A549 (cell line): ENCODE data around the gene AKR7A3.

ENCODE experiments used
- CEBPB ChIP-seq, 2 experiments: fragments of >200 bp in 1 of 2; sonication (Bioruptor Twin) in 1 of 2; formaldehyde crosslinking in 1 of 2; IDR thresholded peaks; 2 replicates each; pipeline ENCODE4 v1.6.1; 2012 to 2016
- FOXS1 ChIP-seq: fragments of 250-450 bp; sonication (Bioruptor Pico); IDR thresholded peaks from 2 replicates; pipeline ENCODE4 v1.5.0; 2020; ENCODE audit warnings: mild to moderate bottlenecking, moderate library complexity
- GATA3 ChIP-seq: IDR thresholded peaks from 2 replicates; pipeline ENCODE4 v1.6.1; 2012; ENCODE audit warnings: borderline replicate concordance
- HOXB13 ChIP-seq: fragments of 250-450 bp; sonication (Bioruptor Pico); IDR thresholded peaks from 2 replicates; pipeline ENCODE4 v1.5.0; 2020; ENCODE audit warnings: low read depth, mild to moderate bottlenecking, moderate library complexity
- ZFP36 ChIP-seq: fragments of 450-650 bp; IDR thresholded peaks from 2 replicates; pipeline ENCODE4 v1.6.1; 2014; ENCODE audit warnings: borderline replicate concordance; ENCODE audit not compliant: partially characterized antibody
- TF ChIP-seq, protein P1 (sequence below): fragments of >200 bp; sonication (Bioruptor Twin); formaldehyde crosslinking; IDR thresholded peaks from 3 replicates; pipeline ENCODE4 v1.5.1; 2016

DNA sequence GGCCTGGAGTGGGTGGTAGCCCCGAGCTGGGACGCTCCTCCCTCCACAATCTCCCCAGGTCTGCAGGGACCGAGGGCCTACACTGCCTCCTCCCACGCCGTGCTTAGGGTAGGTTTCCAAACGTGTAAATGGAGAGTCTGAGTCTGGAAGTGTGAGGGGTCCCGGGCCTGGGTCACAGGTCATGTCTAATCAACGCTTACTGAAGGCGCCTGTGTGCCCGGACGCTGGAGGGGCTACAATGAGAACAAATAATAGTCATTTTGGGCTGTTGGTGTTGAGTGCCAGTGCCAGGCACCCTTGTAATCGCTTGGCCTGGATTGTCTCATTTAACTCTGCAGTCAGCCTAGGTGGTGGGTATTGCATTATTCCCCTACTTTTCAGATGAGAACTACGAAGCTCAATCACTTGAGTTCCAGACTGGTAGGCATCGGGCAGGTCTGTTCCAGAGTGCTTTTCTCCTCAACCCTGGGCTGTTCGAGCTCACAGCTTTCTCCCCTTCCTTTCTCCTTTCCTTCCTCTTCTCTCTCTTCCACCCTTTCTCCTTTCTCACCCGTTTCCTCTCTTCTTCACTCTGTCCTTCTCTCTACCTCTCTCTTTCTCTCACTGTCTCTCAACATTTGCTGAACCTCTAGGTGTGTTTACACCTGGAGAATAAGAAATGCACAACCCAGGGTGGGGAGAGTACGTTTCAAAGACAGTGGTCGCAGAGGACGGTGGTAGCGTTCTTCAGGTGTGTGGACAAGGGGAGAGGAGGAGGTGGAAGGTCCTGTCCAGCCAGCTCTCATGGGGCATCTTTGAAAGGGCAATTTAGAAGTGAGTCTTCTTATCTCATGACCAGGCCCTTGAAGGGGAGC is 24.4 kb upstream of the AKR7A3 start:
- TF ChIP-seq GATA3 (no peak), HOXB13 (CRISPR knock-in tag) (no peak), CEBPB (IDR thresholded peaks at IDR 0.05) (no peak), FOXS1 (CRISPR knock-in tag) (no peak), ZFP36 (no peak)
- TF ChIP-seq, protein P1, sequence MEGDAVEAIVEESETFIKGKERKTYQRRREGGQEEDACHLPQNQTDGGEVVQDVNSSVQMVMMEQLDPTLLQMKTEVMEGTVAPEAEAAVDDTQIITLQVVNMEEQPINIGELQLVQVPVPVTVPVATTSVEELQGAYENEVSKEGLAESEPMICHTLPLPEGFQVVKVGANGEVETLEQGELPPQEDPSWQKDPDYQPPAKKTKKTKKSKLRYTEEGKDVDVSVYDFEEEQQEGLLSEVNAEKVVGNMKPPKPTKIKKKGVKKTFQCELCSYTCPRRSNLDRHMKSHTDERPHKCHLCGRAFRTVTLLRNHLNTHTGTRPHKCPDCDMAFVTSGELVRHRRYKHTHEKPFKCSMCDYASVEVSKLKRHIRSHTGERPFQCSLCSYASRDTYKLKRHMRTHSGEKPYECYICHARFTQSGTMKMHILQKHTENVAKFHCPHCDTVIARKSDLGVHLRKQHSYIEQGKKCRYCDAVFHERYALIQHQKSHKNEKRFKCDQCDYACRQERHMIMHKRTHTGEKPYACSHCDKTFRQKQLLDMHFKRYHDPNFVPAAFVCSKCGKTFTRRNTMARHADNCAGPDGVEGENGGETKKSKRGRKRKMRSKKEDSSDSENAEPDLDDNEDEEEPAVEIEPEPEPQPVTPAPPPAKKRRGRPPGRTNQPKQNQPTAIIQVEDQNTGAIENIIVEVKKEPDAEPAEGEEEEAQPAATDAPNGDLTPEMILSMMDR: no peak
